Measurements from ENCODE around the gene CTDSP2.
"Not testable (repeated sequence)": the region's sequence is repeated elsewhere in the genome, so short reads cannot be mapped to it uniquely, and the experiment has no call there.

CTDSP2 gene, protein sequence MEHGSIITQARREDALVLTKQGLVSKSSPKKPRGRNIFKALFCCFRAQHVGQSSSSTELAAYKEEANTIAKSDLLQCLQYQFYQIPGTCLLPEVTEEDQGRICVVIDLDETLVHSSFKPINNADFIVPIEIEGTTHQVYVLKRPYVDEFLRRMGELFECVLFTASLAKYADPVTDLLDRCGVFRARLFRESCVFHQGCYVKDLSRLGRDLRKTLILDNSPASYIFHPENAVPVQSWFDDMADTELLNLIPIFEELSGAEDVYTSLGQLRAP

DNA sequence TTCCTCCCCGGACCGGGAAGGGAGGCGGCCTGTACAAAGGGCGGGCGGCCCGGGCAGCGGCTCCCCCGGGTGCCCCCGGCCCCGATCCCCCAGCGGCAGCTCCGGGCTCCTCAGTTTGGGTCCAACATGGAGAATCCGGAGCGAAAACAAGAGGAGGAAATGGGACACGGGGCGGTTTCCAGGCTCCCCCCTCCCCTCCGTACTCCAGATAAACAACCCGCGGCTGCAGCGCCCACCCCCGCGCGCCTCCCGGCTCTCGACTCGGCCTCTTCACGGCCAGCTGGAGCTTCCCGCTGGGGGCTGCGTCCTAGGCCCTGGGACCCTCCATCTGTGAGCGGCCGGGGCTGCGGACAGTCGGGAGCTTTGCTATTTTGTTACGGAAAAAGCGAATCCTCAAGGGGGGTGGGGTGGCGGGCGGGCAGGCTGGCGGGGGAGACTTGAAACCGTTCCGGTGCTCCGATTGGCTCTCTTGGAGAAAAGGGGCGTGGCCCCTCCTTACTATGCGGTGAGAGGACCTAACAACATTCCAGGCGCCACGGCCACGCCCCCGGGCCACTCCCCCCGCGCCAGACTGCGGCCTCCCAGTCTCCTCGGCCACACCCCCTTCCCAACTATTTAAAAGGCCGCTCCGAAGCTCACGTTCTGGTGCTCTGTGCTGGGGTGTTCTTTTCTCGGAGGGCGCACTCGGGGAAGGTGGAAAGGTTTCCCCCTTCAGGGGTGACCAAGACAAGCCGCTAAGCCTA is at the start of gene CTDSP2:
Gene CTDSP2, minus strand, starts transcription at position 153 of the 743 bp plus-strand sequence. CDS start 294 bp downstream, outside the sequence.
- peak; percentile 95 for DNase-seq (ENCODE audit: low read depth)
- H3K4me3 ChIP-seq (ENCODE audit: low read depth, low read length): peak within 1 kb of the TSS; percentile 99

DNA sequence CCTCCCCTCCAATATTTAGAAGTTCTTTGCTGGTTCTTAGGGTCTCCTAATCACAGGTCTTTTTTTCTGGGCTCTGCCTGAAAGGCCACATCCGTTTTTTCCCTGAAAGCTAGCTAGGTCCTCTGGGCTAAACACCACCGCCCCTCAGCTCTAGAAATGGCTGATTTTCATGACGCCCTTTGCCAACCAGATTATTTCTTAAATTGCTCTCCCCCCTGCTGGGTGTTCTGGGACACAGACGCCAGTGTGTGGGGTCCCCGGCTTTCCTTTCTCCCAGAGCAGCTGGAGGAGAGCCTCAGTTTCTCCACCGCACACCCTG is 49.5 kb upstream of the CTDSP2 start:
- no peak for DNase-seq (ENCODE audit: low read depth)
- peak overlapping the region; percentile 43 for H3K4me3 ChIP-seq (ENCODE audit: low read depth, low read length)

DNA sequence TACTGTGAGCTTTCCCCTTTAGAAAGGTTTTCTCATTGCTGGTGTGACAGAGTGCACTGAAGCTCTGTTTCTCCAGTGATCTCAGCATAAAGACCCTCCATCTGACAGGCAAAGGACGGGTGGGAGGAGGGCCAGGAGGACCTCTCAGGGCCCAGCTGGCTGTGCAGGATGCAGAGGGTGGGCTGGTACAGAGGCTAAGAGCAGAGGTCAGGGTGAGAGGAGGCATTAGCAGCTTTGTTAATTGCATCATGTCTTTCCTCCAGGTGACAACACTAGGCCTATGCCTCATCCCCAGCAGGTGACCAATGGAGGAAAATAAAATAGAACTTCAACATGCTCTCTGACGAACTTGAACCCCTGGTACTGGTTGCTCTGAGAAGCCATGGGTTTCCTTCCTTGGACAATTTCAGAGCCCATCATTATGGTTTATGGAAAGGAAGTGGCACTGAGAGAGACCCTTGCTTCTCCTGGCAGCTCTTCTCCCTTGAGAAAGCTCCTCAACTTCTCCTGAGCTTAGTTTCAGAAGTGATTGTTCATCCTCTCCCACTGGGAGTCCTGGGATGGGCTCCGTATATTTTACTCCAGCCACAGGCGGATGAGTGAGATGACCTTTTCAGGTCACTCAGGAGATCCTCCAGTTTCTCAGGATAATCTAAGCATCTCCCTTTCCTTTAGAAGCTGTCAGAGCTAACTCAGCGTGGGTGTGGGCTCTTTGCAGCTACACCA is 49.0 kb upstream of the CTDSP2 start:
- H3K4me3 ChIP-seq (ENCODE audit: low read depth, low read length): no peak overlapping the region
- no peak for DNase-seq (ENCODE audit: low read depth)

DNA sequence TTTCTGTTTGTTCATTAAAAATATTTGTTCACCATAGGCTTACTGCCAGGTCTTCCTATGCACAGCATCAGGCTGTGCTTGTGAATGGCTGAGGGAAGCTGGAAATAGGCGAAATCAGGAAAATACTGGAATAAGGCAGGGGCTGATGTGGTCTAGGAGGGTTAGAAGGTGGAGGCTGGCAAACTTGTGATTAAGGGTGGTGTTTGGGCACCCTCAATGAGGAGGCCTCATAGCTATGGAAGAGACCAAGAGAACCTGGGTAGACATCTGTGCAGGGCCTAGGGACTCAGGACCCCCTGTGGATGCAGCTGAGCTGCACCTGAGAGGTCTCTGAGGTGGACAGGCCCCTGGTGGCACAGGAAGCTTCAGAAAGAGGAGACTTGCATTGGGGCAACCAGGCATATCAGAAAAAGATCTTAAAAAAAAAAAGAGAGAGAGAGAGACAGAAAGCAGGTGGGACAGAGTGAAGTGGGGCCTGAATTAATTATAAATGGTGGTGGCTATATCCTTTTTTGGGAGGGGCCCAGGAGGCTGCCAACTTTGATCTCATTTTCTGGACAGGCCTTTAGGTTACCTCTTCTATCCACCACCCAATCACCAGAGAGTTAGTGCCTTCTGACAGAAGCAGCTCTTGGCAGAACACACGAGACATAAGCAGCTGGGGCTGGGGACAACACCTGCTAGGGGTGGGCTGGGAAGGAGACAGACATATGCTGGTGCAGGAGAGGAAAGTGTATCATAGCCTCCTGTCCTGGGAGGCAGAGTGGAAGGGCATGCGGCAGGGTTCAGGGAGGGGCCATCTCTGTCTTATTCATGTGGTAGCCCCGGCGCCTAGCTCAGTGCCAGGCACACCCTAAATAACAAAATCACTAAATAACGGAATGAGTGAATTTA is 48.1 kb upstream of the CTDSP2 start:
- no peak for DNase-seq (ENCODE audit: low read depth)
- peak overlapping the region; percentile 3 for H3K4me3 ChIP-seq (ENCODE audit: low read depth, low read length)

DNA sequence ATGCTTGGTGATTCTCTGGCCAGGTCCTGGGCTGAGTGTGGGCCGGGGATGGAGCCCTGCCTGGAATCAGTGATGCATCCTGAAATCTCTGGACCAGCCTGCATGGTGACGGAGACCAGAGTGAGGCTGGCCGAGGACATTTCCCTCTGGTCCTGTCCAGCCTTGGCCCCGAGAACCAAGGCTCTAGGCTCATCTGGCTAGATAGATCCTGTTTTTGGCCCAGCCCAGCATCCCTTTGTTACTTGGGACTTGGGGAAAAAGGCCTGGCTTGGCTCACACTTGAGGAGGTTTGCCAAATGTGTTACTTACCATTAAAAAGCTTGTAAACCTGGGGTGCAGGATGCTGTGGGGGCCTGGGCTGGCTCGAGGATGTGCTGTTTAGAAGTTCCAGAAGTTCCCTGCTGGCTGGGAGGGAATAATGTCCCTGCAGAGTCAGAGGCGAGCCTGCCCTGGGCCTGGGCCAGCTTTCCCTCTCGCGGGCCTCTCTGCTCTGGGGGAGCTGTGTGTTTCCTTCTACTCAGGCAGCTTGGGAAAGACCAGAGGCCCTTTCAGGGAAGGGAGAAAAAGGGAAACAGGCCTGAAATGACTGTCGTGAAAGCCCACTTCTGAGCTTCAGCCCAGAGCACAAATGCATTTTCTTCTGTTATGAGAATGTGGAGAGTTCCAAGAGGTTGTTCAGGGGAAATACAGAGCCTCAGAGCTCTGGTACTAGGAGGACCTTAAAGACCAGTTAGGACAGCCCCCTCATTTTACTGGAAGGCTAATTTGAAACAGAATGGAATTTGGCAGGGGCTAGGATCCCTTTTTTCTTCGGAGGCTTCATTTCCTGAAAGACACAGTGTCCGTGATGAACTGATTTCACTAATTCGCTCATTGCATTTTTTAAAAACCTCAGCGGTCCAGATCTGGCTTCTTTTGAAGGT is 47.2 kb upstream of the CTDSP2 start:
- H3K4me3 ChIP-seq (ENCODE audit: low read depth, low read length): peak overlapping the region; percentile 14
- peak; percentile 93 for DNase-seq (ENCODE audit: low read depth)

DNA sequence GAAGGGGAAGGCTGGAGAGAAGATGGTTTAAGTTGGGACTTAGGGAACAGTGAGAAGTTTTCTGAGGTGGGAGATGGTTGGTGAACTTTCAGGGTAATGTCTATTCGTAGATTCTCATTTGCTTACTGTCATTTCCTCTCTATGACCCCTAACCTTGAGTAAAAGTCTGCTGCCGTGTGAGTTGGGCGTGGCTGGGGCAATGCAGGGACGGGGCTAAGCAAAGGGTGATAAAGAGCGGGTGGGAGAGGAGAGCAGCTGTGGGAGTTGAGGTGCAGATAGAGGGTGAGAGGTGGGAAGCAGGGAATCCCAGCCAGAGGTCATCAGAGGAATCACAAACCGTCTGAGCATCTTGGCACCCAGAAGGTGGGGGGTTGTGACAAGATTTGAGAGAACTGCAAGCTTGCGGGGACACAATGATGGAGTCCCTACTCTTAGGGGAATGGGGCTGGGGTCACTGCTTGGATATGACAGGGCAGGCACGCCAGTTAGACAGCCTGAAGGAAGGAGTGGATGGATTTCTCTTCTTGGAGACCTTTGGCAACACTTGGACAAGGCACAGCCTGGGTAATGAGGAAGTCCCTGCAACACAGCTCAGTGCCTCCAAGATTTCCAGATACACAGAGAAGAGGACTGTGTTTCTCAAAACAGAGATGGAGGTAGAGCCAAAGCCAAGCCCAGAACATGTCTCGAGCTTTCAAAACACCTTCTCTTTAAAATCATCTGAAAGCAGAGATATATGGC is 45.9 kb upstream of the CTDSP2 start:
- no peak for DNase-seq (ENCODE audit: low read depth)
- H3K4me3 ChIP-seq (ENCODE audit: low read depth, low read length): no peak overlapping the region

DNA sequence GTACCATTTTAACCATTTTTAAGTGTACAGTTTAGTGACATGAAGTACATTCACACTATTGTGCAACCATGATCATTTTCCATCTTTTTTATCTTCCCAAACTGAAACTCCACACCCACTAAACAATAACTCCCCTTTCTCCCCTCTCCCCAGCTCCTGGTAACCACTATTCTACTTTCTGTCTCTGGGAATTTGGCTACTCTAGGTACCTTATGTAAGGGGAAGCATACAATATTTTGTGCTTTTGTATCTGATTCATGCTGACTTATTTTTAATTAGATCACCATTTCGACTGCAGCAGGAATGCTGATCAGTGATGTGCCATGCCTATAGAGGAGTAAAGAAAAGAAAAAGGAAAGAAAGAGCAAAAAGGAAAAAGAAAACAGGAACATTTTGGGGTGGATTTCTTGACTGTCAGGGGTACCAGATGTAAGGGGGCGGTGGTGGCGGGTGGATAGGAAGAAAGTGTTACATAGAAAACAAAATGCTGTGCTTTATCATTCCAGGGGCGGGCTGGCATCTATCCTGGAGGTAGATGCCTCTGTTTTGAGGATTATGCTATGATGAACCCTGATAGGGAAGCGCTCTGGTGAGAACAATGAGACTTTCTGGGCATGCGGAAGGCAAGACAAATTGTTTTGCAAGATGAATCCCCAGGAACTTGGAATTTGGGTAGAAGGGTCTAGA is 45.2 kb upstream of the CTDSP2 start:
- H3K4me3 ChIP-seq (ENCODE audit: low read depth, low read length): no peak overlapping the region

DNA sequence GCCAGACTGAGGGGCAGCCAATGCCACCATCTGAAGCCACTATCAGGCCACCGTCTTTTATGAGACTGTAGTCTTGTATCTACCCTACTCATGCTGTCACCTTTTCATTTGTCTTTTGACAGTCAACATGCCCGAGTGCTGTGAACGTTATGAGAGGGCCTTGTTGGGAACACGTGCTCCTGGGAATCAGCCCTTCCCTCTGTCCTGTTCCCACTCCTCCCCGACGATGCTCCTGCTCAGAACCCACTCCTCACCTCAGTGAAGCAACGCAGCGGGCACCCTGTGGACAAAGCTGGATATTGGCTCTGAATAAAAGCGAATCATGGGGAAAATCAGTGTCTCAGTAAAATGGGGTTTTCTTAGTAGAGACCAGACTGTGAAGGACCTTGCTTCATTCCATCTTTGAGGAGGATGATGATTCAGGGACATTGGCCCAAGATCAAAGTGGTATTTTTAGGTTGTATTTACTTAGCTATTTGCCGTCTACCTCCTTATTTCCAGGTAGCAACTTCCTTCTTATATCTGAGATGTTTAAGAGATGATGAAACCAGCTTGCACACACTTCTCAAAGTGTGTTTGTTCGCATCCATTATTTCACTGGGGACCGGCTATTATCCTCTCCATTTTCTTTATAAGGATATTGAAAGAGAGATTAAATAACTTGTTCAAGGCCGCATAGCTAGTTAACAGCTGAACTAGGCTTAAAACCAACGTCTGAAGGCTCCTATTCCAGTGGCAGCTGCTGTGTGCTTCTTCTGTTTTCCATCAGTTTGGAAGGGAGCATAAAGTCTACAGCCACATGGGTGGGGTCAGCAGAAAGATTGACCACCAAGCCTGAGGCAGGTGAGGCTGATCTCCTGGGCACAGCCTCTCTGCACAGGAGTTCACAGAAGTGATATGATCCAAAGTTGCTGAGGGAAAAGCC is 43.9 kb upstream of the CTDSP2 start:
- no peak for DNase-seq (ENCODE audit: low read depth)
- H3K4me3 ChIP-seq (ENCODE audit: low read depth, low read length): no peak overlapping the region

More for the DNA sequence above, 45.2 kb upstream of the CTDSP2 start:
- DNase-seq (ENCODE audit: low read depth): no peak

DNA sequence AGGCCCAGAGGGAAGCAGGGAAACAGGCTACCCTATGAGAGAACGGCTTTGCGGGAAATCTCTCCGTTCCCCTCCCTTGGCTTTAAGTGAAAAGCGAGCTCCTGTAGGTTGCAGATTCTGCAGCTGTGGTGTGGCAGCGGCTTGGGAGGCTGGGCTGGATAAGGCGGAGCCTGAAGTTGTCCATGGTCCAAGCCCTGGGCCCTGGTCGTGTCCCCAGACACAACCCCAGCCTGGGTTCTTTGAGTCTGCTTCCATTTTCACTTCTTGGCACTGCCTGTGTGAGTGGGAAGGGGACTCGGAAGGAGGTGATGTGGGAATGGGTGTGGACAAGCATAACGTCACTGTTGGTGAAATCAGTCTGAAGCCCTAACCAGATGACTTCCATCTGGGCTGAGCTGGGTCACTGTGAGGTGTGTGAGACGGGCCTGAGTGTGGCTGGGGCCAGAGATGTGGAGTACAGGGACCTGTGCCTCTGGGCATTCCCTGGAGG is 43.0 kb upstream of the CTDSP2 start:
- no peak overlapping the region for H3K4me3 ChIP-seq (ENCODE audit: low read depth, low read length)
- DNase-seq (ENCODE audit: low read depth): peak; percentile 90

DNA sequence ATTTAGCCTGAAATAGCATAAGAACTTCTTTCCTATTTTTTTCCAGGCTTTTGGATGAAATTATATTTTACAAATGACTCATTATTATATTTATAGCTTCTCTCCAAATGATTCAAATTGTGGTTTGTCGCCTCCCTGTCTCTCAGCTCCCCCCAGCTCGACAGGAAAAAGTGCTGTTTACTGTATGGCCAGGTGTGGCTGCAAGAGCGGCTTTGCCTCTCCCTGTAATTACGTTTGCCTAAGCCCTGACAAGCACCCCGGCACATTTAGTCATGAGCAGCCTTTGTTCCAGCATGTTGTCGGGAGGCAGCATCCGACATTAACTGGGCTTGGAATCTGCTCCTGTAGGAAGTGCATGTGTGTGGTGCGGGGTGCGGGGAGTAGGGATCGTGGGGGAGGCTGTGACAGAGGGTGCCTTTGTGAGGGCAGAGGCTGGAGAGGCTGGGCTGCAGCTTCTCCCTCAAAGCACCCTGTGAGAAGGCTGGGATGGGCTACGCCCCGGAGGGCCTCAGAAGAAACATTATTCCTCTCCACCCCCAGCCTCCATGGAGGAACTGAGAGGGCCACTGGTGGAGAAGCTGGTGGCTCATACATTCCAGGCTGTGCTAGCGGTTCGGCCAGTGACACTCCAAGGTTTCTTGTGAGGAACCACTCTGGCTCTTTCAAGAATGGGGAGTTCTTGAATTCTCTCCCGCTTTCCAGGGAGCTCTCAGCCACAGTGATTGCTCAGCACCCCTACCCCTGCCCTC is 42.1 kb upstream of the CTDSP2 start:
- DNase-seq (ENCODE audit: low read depth): no peak
- H3K4me3 ChIP-seq (ENCODE audit: low read depth, low read length): no peak overlapping the region

DNA sequence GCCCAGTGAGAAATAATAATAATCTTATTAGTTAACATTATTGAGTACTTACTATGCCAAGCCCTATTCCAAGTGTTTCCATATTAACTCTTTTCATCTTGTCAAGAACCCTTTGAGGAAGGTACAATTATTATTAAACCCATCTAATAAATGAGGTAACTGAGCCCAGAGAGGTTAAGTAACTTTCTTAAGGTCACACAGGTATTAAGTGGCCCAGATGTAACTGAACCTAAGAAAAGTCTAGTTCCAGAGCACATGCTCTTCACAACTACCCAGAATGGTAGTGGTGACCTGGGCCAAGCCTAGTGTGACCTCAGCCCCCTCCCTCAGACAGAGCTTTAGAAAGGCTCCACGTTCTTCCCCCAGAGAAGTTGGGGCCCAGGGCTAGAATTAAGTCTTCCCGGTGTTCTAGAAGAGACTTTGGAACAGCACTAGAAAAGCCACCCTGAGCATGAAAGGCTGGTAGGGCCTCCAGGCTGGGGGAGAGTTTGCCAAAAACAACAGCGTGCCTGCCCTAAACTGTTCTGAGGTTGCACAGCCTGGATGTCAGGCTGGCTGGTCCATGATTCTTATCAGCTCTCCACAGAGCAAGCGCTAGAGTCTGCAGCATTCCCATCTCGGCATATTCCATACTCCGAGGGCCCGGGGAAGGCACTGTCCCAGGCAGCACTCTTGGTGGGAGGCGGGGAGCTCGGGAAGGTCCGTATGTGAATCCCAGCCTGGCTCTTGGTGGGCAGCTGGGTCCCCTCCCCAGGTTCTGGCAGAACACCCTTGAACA is 41.3 kb upstream of the CTDSP2 start:
- no peak for DNase-seq (ENCODE audit: low read depth)
- no peak overlapping the region for H3K4me3 ChIP-seq (ENCODE audit: low read depth, low read length)

DNA sequence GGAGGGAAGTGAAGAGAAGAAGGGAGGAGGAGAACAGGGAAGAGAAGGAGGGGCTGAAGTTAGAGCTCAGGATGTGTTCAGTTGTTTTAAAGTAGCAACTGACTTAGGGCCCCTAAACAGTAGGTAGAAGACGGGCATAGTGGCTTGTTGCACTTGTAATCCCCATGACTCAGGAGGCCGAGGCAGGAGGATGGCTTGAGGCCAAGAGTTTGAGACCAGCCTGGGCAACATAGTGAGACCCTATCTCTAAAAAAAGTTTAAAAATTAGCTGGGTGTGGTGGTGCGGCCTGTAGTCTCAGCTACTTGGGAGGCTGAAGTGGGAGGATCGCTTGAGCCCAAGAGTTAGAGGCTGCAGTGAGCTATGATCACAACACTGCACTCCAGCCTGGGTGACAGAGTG is 40.4 kb upstream of the CTDSP2 start:
- not testable (repeated sequence) for DNase-seq (ENCODE audit: low read depth); H3K4me3 ChIP-seq (ENCODE audit: low read depth, low read length)

DNA sequence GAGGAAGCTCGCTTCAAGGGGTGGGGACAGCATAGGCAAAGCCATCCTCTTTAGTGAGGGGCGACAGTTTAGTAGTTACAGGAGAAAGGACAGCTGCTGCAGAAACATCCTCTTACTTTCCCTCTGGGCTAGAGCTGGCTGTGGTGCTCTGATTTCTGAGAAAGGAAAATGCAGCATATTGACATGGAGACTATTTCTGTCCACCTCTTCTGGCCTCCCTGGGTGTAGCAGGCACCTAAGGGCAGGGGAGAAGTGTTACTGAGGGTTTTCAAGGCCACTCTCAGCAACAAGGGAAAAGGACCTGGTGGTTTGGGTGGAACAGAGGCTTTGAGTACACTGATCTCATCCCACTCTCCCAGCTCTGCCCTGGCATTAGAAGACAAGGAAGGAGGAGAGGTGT is 40.0 kb upstream of the CTDSP2 start:
- H3K4me3 ChIP-seq (ENCODE audit: low read depth, low read length): no peak overlapping the region
- no peak for DNase-seq (ENCODE audit: low read depth)

DNA sequence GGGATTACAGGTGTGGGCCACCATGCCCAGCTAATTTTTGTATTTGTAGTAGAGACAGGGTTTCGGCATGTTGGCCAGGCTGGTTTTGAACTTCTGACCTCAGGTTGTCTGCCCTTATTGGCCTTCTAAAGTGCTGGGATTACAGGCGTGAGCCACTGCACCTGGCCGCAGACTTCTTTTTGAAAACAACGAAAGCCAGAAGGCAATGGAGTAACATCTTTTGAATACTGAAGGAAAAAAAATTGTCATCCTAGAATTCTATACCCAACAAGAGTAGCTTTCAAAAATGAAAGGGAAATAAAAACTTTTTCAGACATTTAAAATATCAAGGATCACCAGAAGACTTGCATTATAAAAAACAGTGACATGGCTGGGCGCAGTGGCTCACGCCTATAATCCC is 38.7 kb upstream of the CTDSP2 start:
- no peak overlapping the region for H3K4me3 ChIP-seq (ENCODE audit: low read depth, low read length)
- no peak for DNase-seq (ENCODE audit: low read depth)

DNA sequence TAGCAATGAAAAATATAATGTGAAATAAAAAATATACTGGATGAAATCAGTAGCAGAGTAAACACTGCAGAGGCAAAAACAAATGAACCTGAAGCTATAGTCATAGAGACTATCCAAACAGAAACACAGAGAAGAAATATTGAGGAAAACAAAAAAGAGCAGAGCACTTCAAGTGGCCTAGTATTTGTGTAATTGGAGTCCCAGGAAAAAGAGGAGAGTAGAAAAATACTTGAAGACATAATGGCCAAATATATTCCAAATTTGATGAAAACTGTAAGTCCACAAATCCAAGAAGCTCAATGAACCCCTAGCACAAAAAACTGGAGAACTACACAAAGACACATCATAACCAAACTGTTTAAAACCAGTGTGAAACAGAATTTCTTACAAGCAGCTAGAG is 37.2 kb upstream of the CTDSP2 start:
- H3K4me3 ChIP-seq (ENCODE audit: low read depth, low read length): no peak overlapping the region
- no peak for DNase-seq (ENCODE audit: low read depth)

Data from skeletal muscle cell (primary cell).